Body of pancreas (tissue), 4 donors: ENCODE results near the gene C16orf74.

Experiments used
- CTCF ChIP-seq, 7 experiments: fragments of 450-650 bp in 4 of 7; fragments of 200-600 bp in 3 of 7; sonication (generic) in 3 of 7; IDR thresholded peaks; one replicate each; pipeline ENCODE4 v1.5.1; 2016 to 2019; ENCODE audit warnings: antibody characterized with exemption in 7 of 7
- POLR2A ChIP-seq, 3 donors: fragments of 450-650 bp; IDR thresholded peaks; one replicate each; pipeline ENCODE4 v1.6.1; 2016; ENCODE audit warnings: antibody characterized with exemption in 3 of 3, mild to moderate bottlenecking in 2 of 3

- TF ChIP-seq CTCF (IDR thresholded peaks at IDR 0.05) (no peak), POLR2A (IDR thresholded peaks at IDR 0.05) (no peak)
Measured at GRCh38 chr16:85768199-85768598, 17.3 kb upstream of the C16orf74 start.
